Thyroid gland (tissue), 4 donors: ENCODE data around the gene MSX2.

Experiments
- POLR2A ChIP-seq, 2 donors: fragments of 450-650 bp; IDR thresholded peaks; one replicate each; pipeline ENCODE4 v1.6.1; 2017; ENCODE audit warnings: antibody characterized with exemption in 2 of 2, mild to moderate bottlenecking in 2 of 2, moderate library complexity in 1 of 2
- TF ChIP-seq, protein P1 (sequence below), 6 experiments: fragments of 200-600 bp in 3 of 6; fragments of 450-650 bp in 3 of 6; sonication (generic) in 3 of 6; IDR thresholded peaks; one replicate each; pipeline ENCODE4 v1.5.1; 2016 to 2019; ENCODE audit warnings: antibody characterized with exemption in 6 of 6, mild to moderate bottlenecking in 2 of 6, inconsistent platforms in 1 of 6, moderate library complexity in 1 of 6

- TF ChIP-seq, protein P1, sequence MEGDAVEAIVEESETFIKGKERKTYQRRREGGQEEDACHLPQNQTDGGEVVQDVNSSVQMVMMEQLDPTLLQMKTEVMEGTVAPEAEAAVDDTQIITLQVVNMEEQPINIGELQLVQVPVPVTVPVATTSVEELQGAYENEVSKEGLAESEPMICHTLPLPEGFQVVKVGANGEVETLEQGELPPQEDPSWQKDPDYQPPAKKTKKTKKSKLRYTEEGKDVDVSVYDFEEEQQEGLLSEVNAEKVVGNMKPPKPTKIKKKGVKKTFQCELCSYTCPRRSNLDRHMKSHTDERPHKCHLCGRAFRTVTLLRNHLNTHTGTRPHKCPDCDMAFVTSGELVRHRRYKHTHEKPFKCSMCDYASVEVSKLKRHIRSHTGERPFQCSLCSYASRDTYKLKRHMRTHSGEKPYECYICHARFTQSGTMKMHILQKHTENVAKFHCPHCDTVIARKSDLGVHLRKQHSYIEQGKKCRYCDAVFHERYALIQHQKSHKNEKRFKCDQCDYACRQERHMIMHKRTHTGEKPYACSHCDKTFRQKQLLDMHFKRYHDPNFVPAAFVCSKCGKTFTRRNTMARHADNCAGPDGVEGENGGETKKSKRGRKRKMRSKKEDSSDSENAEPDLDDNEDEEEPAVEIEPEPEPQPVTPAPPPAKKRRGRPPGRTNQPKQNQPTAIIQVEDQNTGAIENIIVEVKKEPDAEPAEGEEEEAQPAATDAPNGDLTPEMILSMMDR (IDR thresholded peaks at IDR 0.05), result no peak
- no peak for TF ChIP-seq POLR2A (IDR thresholded peaks at IDR 0.05)
Measured at GRCh38 chr5:174744896-174745295, 20.5 kb downstream of the MSX2 start.
